GM12892 (cell line): Measurements from ENCODE around the gene REXO5.

ENCODE experiments used
- POLR2A ChIP-seq: IDR thresholded peaks from 2 replicates; pipeline ENCODE4 v1.6.1; 2011; ENCODE audit warnings: low read depth, low read length, control low read depth
- TAF1 ChIP-seq: IDR thresholded peaks from 2 replicates; pipeline ENCODE4 v1.6.1; 2011; ENCODE audit warnings: low read depth, mild to moderate bottlenecking, control low read depth, low read length, borderline replicate concordance

GRCh38 chr16:20818929-20819585 is 12.7 kb downstream of the REXO5 start:
- TF ChIP-seq POLR2A, result no peak
- no peak for TF ChIP-seq TAF1
